ENCODE data around the gene TRMT2B. TPM values are rescaled to one million over a fixed set of nuclear protein-coding genes. Genes with fewer than 3 reads are reported as not detected.

TRMT2B gene
- total RNA-seq, 1 experiment from 2014 or later = 13.7 TPM

DNA sequence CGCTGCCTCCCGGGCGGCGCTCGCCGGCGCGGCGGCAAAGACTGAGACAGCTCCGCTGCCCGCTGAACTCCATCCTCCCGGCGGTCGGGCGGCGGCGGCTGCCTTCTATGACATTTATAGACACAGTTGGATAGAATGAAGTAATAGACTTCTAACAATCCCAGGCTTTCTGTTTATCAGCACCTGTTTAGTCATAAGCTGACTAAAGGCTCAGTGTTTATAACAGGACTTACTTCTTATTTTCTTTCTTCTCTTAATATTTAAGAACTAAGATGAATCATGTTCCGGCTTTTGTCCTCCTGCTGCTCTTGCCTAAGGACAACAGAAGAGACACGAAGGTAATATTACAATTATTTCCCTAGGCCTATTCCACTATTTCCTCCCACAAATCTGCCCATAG, 78.5 kb downstream of the TRMT2B start:
- Mint-ChIP-seq H3K4me3 (no peak overlapping the region), H3K9me3 (peaks cover 47 to 48% of the 10 kb centered on the region in 2 experiments), H3K27me3 (ENCODE audit: low read depth) (no peaks in the 10 kb centered on the region; the same call in 1 of the 2 replicates), H3K4me1 (no peaks in the 10 kb centered on the region), H3K36me3 (ENCODE audit: insufficient read depth in 1 of 3, low read depth in 3 of 3) (peaks cover 3 to 8% (median 3%) of the 10 kb centered on the region in 3 experiments; a peak in 5 of 7 replicates), H3K27ac (no peak overlapping the region)
- Histone ChIP-seq H3K4me2 (ENCODE audit: insufficient read depth, insufficient read length, low read length) (no peak overlapping the region), H2BK120ac (ENCODE audit: low read depth, low read length, poor library complexity, severe bottlenecking) (no peak overlapping the region), H2BK12ac (ENCODE audit: insufficient read length, low read depth, low read length) (no peak overlapping the region), H4K5ac (ENCODE audit: insufficient read length, low read depth, low read length) (no peak overlapping the region), H2BK15ac (ENCODE audit: low read depth, low read length) (no peak overlapping the region), H3K27ac (ENCODE audit: insufficient read length, low read depth, low read length) (no peak overlapping the region), H3K23me2 (ENCODE audit: insufficient read length, low read depth, low read length, poor library complexity, severe bottlenecking) (no peaks in the 10 kb centered on the region), H2BK5ac (ENCODE audit: insufficient read length, low read length) (no peak overlapping the region), H3K23ac (ENCODE audit: insufficient read length, low read depth, low read length) (no peak overlapping the region), H2AK5ac (ENCODE audit: insufficient read length, low read length) (no peak overlapping the region), H3K56ac (ENCODE audit: insufficient read length, low read depth, low read length) (no peak overlapping the region), H3K4ac (ENCODE audit: low read depth, low read length) (no peak overlapping the region), H3K27me3 (ENCODE audit: insufficient read depth, low read length) (no peaks in the 10 kb centered on the region), H3K79me2 (ENCODE audit: insufficient read depth, low read length) (no peaks in the 10 kb centered on the region), H3K18ac (ENCODE audit: insufficient read length, low read depth, low read length) (no peak overlapping the region), H4K20me1 (ENCODE audit: control insufficient read depth, insufficient read depth, insufficient read length) (no peaks in the 10 kb centered on the region), H3K9me3 (ENCODE audit: control insufficient read depth, low read depth, low read length) (peaks cover 26% of the 10 kb centered on the region), H2AFZ (ENCODE audit: low read length) (no peak overlapping the region), H3K14ac (ENCODE audit: insufficient read depth, low read length) (no peak overlapping the region), H3K79me1 (ENCODE audit: insufficient read depth, low read depth, low read length, poor library complexity, severe bottlenecking) (no peaks in the 10 kb centered on the region), H3K9ac (ENCODE audit: extremely low read depth, insufficient read length, low read length) (no peak overlapping the region), H2BK20ac (ENCODE audit: low read depth, low read length, poor library complexity, severe bottlenecking) (no peak overlapping the region), H4K91ac (ENCODE audit: insufficient read length, low read depth, low read length) (no peak overlapping the region), H4K8ac (replicated peaks; ENCODE audit: insufficient read length, low read depth, low read length) (no peak overlapping the region), H3T11ph (ENCODE audit: low read length) (no peak overlapping the region), H3K4me1 (ENCODE audit: insufficient read depth, low read length) (no peaks in the 10 kb centered on the region)
- WGBS (ENCODE audit: extremely low coverage, insufficient read length, low lambda C conversion rate) = no CpG with 5 or more reads among the region's 19 CpGs
- no peak for DNase-seq
- TF ChIP-seq CTCF (conservative IDR thresholded peaks at IDR 0.05) = no peak

All from H9 (cell line).